GM19455 (cell line): ENCODE measurements around the gene CDKL2.

Source experiments
- ATAC-seq: cut with Tn5 transposase; IDR thresholded peaks from one replicate; pipeline ENCODE4 v1.9.1; 2021; ENCODE audit not compliant: unreplicated experiment

Gene CDKL2

DNA sequence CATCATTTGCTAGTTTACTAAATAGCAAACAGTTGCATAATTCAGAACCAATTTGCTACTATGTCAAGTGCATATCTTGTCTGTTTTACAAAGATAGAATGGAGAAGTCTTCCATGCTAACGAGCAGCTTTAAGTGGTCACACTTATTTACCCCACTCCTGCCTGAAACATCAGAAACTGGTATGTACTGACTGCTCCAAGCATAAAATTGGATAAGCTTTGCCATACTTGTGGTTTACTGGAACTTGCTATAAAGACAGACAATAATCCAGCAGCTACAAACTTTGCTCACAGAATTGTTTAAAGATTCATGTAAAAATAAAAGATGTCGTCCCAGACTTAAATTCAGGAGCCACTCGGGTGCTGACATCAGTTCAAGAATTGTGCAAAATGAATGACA is 13.3 kb upstream of the CDKL2 start:
- ATAC-seq, result no peak

DNA sequence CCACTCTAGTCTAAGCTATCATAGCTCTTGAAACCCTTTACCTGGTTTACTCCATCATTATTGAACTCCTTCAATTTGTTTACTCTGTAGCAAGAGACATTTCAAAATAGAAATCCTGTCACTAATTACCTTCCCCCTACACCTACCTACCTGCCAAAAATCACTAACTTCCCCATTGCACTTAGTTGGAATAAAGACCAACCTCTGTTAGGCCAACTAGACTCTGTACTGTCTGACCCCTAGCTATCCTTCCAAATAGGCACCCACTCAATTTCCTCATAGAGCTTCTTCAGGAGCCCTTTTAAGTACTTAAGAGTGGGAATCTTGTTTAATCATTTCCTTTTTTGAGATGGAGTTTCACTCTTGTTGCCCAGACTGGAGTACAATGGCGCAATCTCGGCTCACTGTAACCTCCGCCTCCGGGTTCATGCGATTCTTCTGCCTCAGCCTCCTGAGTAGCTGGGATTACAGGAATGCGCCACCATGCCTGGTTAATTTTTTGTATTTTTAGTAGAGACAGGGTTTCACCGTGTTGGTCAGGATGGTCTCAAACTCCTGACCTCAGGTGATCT is 8.9 kb upstream of the CDKL2 start:
- ATAC-seq, result no peak

DNA sequence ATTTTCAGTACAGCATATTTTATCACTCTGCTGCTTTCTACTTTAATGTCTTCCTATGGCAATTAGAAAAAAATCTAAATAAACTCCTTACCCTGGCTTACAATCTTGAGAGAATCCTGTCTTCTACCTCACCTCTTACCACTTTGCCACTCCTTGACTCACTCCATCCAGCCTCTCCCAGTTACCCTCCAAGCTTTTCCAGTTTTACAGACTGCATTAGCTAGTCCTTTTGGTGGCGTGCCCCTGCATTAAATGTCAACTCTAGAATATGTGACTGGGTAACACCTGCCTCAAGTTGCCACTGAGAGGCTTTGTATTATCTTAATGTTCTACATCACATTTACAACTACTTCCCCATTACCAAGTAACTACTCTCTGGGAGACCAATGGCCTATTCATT is 7.5 kb upstream of the CDKL2 start:
- ATAC-seq, result no peak

DNA sequence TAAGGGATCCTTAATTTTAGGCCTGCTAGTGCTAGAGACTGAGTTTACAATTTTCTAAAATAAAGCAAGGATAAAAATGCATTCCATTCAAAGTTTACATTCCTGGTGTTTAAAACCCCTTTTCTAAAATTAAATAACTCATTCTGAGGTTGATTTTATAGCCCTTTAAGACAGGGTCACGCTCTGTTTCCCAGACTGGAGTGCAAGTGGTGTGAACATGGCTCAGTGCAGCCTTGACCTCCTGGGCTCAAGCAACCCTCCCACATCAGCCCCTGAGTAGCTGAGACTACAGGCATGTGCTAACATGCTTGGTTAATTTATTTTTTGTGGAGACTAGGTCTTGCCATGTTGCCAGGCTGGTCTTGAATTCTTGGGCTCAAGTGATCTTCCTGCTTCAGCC is 6.8 kb upstream of the CDKL2 start:
- no peak for ATAC-seq

DNA sequence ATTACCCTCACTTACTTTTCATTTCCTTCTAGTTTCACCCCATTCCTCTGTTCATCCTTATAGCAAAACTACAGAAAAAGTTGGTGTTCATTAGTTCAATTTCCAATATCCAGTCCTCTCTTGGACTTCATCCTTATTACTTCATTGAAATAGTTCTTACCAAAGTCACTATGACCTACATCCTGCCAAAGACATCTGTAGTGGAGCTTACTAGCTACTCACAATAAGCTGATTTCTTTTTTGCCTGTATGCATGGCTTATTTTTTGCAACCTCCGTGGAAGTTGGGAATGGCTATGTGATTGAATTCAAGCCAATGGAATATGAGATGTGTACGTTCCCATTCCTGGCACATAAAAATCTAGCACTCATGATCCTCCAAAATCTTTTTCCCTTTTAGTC is 4.6 kb upstream of the CDKL2 start:
- no peak for ATAC-seq

DNA sequence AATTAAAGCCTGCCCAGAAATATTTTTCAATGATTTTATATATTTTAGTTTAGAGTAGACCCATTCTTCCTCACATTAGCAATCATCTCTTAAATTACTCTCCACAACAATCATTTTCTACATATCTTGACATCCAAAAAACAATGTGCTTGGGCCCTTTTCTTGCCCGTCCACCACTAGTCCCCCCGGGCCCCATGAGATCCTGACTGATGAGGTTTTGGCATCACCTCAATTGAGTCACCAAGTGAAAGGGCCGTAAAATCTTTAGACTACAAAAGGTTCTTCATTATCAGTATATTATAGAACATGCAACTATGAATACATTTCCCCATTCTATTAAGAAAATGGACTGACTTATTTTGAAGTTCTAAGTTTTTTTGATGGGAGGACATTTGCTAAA is 4.0 kb upstream of the CDKL2 start:
- no peak for ATAC-seq

DNA sequence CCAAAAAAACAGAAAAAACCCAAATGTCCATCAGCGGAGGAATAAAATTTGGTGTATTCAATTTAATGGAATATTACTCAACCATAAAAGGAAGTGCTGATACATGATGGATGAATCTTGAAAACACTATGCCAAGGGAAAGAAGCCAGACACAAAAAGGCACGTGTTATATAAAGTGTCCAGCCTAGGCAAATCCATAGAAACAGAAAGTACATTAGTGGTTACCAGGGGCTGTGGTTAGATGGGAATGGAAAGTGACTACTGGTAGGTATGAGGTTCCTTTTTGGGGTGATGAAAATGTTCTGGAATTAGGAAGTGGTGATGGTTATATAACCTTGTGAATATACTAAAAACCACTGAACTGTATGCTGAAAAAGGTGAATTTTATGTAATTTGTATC is 3.5 kb upstream of the CDKL2 start:
- ATAC-seq, result no peak

DNA sequence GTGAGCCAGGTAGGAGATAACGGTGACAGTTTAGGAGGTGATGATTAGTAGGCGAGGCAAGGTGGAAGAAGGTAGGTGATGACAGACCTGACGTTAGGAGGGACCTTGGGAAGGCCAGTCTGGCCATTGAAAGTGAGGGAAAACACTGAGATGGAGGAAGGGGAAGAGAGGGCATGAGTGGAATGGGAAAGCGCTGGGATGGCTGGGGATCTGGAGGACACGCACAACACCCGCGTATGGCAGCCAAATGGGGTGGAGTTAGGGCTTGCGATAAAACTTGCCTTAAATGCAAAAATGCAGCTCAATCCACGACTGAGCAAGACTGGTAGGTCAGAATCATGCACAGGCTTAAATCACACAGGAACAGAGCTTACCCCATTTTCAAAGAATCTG is 605 bp upstream of the CDKL2 start:
- ATAC-seq, result no peak

DNA sequence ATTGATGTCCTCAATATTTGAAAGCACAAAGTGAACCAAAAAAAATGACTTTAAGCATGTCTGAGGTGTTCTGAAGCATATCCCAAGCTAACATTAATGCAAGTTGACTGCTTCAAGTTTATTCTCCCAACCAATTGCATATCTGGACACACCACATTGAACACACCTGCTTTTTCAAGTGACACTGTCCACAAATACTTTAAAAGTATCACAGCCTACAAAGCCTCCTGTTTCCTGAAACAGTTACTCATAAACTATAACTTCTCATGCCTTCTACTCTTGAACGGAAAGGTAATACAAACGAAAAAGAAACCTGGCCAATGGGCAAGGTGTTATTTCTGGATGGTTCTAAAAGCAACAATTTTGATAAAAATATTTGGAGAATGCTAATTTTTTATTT is 1.1 kb downstream of the CDKL2 start:
- no peak for ATAC-seq

DNA sequence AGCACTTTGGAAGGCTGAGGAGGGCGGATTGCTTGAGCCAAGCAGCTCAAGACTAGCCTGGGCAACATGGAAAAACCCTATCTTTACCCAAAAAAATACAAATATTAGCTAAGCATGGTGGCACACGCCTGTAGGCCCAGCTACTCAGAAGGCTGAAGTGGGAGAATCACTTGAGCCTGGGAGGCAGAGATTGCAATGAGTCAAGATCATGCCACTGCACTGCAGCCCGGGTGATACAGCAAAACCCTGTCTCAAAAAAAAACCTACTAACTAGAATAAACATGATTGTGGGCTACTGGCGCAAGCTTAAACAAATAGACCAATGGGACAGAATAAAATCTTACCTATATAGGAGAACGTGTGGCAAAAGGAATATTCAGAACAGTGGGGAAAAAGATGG is 7.3 kb downstream of the CDKL2 start:
- no peak for ATAC-seq

DNA sequence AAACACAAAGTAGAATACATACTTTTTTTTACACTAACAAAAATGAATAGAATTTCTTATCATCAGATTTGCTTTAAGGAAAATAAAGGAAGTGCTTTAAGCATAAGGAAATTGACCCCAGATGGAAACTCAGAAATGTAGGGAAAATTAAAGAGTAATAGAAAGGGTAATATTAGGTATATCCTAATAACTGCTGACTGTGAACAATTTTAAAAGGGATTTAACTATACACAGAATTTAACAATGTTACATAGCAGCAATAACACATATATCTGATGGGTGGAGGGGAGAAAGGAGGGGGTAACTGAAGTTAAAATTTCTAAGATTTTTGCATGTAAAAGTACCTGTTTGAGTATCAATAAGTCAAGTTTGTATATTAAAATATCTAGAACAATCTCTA is 8.6 kb downstream of the CDKL2 start:
- ATAC-seq, result no peak

DNA sequence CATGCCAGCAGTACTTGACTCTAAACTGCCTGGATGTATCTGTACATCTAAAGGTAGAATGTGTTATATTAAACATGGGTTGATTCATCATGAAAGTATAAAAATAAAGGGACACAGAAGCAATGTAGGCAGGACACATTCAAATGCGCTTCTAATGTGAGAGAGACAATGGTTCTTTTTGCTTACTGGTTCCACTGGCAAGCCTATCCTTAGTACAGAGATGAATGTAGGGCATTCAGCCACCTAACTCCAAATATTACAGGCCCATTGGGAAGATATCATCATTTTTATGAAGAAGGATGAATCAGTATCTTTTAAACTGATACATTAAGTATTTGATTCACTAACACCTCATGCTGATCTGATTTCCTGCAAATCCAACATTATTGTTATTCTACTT is 18.0 kb downstream of the CDKL2 start:
- ATAC-seq, result no peak

DNA sequence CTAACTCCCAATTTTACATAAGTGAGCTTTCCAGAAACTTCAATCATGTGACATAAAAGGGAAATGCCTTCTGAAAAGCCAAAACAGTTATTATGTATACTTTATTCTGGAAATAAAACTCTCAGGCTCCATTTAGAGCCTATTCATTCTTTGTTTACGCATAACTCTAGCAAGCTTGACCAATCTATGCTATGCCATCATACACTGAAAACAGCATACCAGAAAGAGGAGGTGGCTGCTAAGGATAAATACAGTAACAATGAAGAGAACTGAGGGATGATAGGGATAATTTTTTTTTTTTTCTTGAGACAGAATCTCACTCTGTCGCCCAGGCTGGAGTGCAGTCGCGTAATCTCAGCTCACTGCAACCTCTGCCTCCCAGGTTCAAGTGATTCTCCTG is 24.4 kb downstream of the CDKL2 start:
- no peak for ATAC-seq

DNA sequence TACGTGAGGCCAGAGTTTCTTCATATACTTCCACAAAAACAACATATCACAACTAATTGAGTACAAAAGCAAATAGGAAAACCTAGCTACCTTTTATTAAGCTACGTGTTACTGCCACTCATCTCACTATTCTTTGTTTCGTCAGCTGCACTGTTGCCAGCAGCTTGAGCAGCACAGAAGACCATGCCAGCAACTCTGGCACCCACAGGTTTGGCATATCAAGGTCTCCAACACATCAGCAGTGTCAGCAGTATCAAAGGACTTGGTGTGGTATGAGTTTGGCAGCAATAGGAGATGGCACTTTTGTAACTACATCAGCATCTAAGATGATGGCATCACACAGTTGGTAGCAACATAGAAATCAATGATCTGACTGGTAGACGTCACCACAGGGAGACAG is 30.7 kb downstream of the CDKL2 start:
- ATAC-seq, result no peak

DNA sequence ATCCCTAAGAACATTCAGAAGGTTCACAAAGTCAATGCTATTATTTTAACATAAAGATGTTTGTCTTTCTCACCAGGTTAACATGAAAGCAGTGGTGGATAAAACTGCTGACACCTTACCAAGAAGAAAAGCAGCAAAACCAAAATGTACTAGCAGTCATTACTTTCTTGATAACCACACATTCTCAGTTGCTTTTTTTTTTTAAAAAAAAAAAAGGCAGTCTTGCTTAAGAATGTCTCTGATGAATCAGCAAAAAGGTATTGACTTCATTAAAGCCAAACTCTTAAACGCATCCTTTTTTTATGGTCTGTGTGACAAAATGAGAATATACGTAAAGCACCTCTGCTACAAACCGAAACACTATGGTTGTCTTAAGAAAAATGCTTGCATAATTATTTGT is 31.9 kb downstream of the CDKL2 start:
- no peak for ATAC-seq

DNA sequence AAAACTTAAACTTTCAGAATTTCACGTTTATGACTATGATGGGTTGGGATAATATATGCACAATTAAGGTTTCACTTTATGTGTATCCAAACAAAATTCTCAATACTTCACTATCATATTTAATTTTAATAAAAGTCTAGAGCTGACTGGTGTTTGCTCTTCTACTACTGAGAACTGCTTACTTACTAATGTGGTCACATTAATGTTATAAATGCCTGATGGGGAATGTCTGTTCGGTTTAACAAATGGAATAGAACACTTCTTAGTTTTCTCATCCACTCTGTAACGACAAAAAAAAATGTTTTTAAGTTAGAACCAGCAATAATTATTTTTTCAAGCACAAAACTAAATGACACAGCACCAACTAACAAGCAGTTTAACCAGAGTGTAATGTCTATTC is 34.3 kb downstream of the CDKL2 start:
- ATAC-seq, result no peak

DNA sequence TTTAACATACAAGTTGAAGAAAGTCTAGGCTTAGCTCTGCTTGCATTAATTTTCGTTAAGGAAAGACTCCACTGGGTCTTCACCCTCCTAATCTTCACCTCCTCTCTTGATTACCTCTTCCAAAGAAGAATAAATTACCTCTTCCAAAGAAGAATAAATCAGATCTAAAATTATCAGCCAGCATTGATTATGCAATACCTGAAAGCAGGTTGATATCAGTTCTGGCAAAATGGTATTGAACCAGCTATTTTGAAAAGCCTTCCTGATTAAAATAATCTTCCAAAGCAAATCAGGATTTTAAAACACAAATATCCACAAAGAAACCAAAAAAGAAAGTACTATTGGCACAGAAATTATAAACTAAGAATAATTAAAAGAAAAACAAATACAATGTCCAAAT is 36.9 kb downstream of the CDKL2 start:
- no peak for ATAC-seq

DNA sequence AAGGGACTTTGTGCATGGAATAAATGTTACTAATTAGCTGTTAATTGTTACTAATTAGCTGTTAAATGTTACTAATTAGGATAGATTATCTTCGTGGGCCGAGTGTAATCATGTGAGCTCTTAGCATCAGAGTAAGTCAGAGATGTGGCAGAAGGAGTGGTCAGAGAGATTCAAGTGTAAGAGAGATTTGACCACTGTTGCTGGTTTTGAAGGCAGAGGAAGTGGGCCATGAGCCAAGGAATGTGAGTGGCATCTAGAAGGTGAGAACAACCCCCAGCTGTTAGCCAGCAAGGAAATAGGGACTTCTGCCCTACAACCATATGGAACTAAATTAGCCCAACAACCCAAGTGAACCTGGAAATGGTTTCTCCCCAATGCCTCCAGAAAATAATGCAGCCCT is 46.3 kb downstream of the CDKL2 start:
- ATAC-seq, result no peak

DNA sequence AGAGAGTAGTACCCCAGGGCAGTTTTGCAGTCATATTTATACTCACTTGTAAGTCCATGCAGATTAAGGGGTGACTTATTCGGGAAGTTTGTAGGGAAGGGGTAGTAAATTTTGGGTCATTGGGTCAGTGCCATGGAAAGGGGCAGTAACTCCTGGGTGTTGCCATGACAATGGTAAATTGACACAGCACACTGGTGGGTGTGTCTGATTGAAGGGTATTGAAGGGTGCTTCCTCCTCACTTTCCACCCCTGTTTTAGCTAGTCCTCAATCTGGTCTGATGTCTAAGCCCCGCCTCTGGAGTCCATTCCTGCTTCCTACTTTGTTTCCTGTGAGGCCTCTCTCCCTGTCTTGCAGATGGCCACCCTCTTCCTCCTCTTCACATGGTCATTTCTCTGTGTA is 62.6 kb downstream of the CDKL2 start:
- ATAC-seq, result no peak

DNA sequence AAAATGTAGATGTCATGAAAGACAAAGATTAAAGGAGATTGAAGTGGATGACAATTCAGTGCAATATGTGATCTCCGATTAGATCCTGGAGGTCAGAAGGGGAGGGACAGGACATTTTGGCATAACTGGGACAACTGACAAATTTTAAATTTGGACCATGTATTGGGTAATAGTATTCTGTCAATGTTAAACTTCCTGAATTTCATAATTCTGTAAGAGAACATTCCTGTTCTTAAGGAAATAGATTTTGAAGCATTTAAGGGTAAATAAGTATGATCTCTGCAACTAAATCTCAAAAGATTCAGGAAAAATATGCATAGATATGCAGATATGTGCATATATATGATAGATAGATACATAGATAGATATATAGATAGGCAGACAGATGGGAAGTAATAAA is 63.4 kb downstream of the CDKL2 start:
- ATAC-seq, result no peak

DNA sequence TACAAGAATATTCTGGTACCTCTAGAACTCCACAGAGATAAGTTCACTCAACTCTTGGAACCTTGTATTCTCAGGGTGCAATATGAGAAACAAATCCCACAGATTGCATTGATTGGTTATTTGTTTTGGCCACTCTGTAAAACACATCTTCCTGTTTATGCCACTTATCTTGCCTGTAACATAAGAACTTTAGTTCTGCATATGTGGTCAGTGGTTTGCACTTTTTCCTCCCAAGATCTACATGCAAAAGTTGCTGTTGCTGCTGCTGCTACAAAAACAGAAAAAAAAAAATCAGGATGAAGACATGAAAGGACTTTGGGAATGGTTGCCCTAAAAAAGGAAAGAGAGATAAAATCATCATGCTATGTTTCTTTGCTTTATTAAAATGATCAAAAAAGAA is 64.8 kb downstream of the CDKL2 start:
- ATAC-seq, result no peak

DNA sequence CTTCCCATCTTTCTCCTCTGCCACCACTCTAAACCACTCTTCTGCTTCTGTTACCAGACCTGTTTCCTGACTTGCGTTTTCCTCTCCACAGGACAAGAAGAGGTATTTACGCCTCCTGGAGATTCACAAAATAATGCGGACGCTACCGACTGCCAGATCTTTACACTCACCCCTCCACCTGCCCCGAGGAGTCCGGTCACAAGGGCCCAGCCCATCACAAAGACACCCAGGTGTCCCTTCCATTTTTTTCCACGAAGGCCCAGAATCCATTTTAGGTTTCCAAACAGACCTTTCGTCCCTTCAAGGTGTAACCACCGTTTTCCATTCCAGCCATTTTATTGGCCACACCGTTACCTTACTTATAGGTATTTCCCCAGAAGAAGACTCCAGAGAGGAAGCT is 66.3 kb downstream of the CDKL2 start:
- ATAC-seq, result no peak

DNA sequence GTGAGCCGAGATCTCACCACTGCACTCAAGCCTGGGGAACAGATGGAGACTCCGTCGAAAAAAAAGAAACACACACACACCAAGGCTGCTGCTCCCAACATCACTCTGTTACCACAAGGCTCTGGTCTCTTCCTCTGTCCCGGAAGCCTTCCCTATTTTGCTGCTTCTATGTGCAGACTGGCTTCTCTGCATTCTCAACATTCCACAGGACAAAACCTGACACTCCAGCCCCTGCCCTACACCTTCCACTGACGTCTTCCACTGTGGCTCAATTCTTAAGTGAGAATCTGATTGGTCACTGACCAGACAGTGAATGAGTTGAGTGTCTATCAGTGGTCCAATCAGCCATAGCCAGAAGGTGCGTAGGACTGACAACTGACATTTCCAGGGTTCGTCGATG is 68.5 kb downstream of the CDKL2 start:
- no peak for ATAC-seq

DNA sequence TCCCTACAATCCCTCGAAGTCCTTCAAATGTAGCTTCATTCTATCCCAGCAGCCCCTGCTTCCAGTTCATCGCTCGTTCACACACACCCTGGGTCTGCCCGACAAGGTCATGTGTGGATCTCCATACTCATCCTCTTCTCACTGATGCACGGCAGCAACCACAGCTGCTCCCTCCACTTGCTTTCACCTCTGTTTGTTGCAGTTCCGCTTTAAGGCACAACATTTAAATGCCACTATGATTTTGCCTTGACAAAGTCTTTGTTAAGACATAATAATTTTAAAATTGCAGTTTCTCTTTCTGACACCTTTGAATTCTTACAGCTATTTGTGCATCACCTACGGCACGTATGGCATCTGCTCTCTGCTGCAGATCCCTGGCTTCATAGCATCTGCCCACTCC is 72.6 kb downstream of the CDKL2 start:
- no peak for ATAC-seq
